GM23338 (cell line): Measurements from ENCODE around the gene SAP130. TPM values are rescaled to one million over a fixed set of nuclear protein-coding genes. Genes with fewer than 3 reads are reported as not detected.

Source experiments
- ATAC-seq: fragments of 200-7000 bp; cut with Tn5 transposase; 3 replicates; pipeline ENCODE4 v1.9.1; 2020
- DNase-seq: peaks from one replicate; pipeline ENCODE4 v3.0.0-alpha.2; 2015; ENCODE audit warnings: low spot score
- H2AFZ ChIP-seq: fragments of 200-600 bp; sonication (generic); 2 replicates; pipeline ENCODE4 v1.8.0; 2016; ENCODE audit warnings: antibody characterized with exemption, mild to moderate bottlenecking, moderate library complexity
- H3F3A ChIP-seq: fragments of 200-600 bp; sonication (generic); replicated peaks from 2 replicates; pipeline ENCODE4 v1.8.0; 2017; ENCODE audit warnings: antibody characterized with exemption, mixed run types, low read depth
- H3K27ac ChIP-seq: fragments of 200-600 bp; sonication (generic); 2 replicates; pipeline ENCODE4 v1.6.1; 2016; ENCODE audit warnings: low read depth
- H3K27me3 ChIP-seq: fragments of 200-600 bp; sonication (generic); 2 replicates; pipeline ENCODE4 v1.8.0; 2016; ENCODE audit warnings: mild to moderate bottlenecking, mixed run types, moderate library complexity; ENCODE audit not compliant: insufficient read depth
- H3K36me3 ChIP-seq: fragments of 200-600 bp; sonication (generic); 2 replicates; pipeline ENCODE4 v1.8.0; 2016; ENCODE audit warnings: mild to moderate bottlenecking; ENCODE audit not compliant: insufficient read depth
- H3K4me1 ChIP-seq: fragments of 200-600 bp; sonication (generic); 2 replicates; pipeline ENCODE4 v1.8.0; 2016; ENCODE audit warnings: mild to moderate bottlenecking, moderate library complexity; ENCODE audit not compliant: insufficient read depth
- H3K4me2 ChIP-seq: fragments of 200-600 bp; sonication (generic); 2 replicates; pipeline ENCODE4 v1.7.1; 2017; ENCODE audit warnings: mixed run types
- H3K4me3 ChIP-seq: fragments of 200-600 bp; sonication (generic); 2 replicates; pipeline ENCODE4 v1.6.1; 2016; ENCODE audit warnings: mixed run types
- H3K79me2 ChIP-seq: fragments of 200-600 bp; sonication (generic); replicated peaks from 2 replicates; pipeline ENCODE4 v1.8.0; 2017; ENCODE audit warnings: mild to moderate bottlenecking; ENCODE audit not compliant: insufficient read depth
- H3K9me2 ChIP-seq: fragments of 200-600 bp; sonication (generic); 2 replicates; pipeline ENCODE4 v1.8.0; 2017; ENCODE audit not compliant: insufficient read depth
- H4K20me1 ChIP-seq: fragments of 200-600 bp; sonication (generic); replicated peaks from 2 replicates; pipeline ENCODE4 v1.8.0; 2017; ENCODE audit warnings: mild to moderate bottlenecking; ENCODE audit not compliant: insufficient read depth
- H3K27ac Mint-ChIP-seq: 2 replicates; pipeline ENCODE4 v1.8.0; 2020; ENCODE audit warnings: inconsistent platforms, mild to moderate bottlenecking, moderate library complexity, mixed read lengths
- H3K27me3 Mint-ChIP-seq: 3 replicates; pipeline ENCODE4 v1.8.0; 2022; ENCODE audit warnings: low read depth, mild to moderate bottlenecking, moderate library complexity, mixed read lengths, inconsistent platforms; ENCODE audit not compliant: insufficient read depth, poor library complexity
- H3K36me3 Mint-ChIP-seq: 3 replicates; pipeline ENCODE4 v1.8.0; 2021; ENCODE audit warnings: low read depth, mild to moderate bottlenecking, inconsistent platforms, moderate library complexity, mixed read lengths
- H3K4me1 Mint-ChIP-seq: 3 replicates; pipeline ENCODE4 v1.8.0; 2020; ENCODE audit warnings: mild to moderate bottlenecking, inconsistent platforms, mixed read lengths
- H3K4me3 Mint-ChIP-seq: 3 replicates; pipeline ENCODE4 v1.8.0; 2021; ENCODE audit warnings: moderate library complexity, mild to moderate bottlenecking, inconsistent platforms, mixed read lengths
- H3K9me3 Mint-ChIP-seq: 3 replicates; pipeline ENCODE4 v1.8.0; 2020; ENCODE audit warnings: moderate library complexity, mild to moderate bottlenecking, inconsistent platforms, mixed read lengths
- EZH2 ChIP-seq: fragments of 200-600 bp; sonication (generic); IDR thresholded peaks from one replicate; pipeline ENCODE4 v1.8.0; 2017; ENCODE audit warnings: antibody characterized with exemption, mild to moderate bottlenecking, low read depth; ENCODE audit not compliant: unreplicated experiment
- EZH2phosphoT487 ChIP-seq: fragments of 200-600 bp; sonication (generic); IDR thresholded peaks from one replicate; pipeline ENCODE4 v1.8.1; 2018; ENCODE audit warnings: antibody characterized with exemption; ENCODE audit not compliant: unreplicated experiment
- NANOG ChIP-seq: IDR thresholded peaks from 2 replicates; pipeline ENCODE4 v1.6.1; 2016; ENCODE audit warnings: antibody characterized with exemption, borderline replicate concordance
- POLR2AphosphoS5 ChIP-seq: IDR thresholded peaks from 2 replicates; pipeline ENCODE4 v1.6.1; 2016; ENCODE audit warnings: antibody characterized with exemption, low read depth
- STAT1 ChIP-seq: IDR thresholded peaks from one replicate; pipeline ENCODE4 v1.6.1; 2016; ENCODE audit warnings: antibody characterized with exemption; ENCODE audit not compliant: unreplicated experiment
- ZNF114 ChIP-seq: fragments of 250-450 bp; sonication (Bioruptor Pico); IDR thresholded peaks from 2 replicates; pipeline ENCODE4 v1.5.0; 2020; ENCODE audit warnings: mild to moderate bottlenecking, moderate library complexity
- polyA plus RNA-seq: library from polyadenylated mRNA; unstranded; fragments of >200 nt; fragmentation: Nextera tagmentation; extraction: Ambion mirVana; gene quantifications from 2 replicates; pipeline ENCODE4 v1.2.1, GENCODE V29; 2016
- total RNA-seq: library from RNA; depleted of rRNA; stranded (reverse); fragments of >200 nt; shearing (Covaris generic); gene quantifications from 2 replicates; pipeline ENCODE4 v1.2.3, GENCODE V29; 2014
- TF ChIP-seq, protein P1 (sequence below), 2 experiments: fragments of 200-600 bp in 1 of 2; sonication (generic) in 1 of 2; conservative IDR thresholded peaks; 2 replicates each; pipeline versions ENCODE4 v1.5.1 to v1.6.1; 2016 to 2017; ENCODE audit warnings: antibody characterized with exemption in 2 of 2, low read depth in 2 of 2, mild to moderate bottlenecking in 2 of 2, moderate library complexity in 1 of 2
- TF ChIP-seq, protein P2 (sequence below): IDR thresholded peaks from one replicate; pipeline ENCODE4 v1.6.1; 2018; ENCODE audit warnings: antibody characterized with exemption; ENCODE audit not compliant: unreplicated experiment
- TF ChIP-seq, protein P3 (sequence below): IDR thresholded peaks from 2 replicates; pipeline ENCODE4 v1.6.1; 2016; ENCODE audit warnings: antibody characterized with exemption

SAP130 gene
- total and polyA plus RNA-seq, 2 experiments from 2014 or later = 19.5 to 35.1 TPM

DNA sequence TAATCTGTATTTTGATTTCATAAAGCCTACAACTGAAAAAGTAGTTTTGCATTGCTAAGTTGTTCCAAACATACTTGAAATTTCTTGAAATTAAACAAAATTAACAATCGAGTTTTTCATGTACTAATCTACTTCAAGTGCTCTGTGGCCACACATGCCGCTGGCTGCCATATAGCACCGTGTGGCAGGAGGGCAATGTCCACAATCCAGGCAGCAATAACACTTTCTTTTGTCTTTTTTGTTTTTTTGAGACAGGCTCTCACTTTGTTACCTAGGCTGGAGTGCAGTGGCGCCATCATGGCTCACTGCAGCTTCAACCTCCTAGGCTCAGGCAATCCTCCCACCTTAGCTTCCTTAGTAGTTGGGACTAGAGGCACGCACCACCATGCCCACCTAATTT lies 36.1 kb downstream of the SAP130 start (continued):
- TF ChIP-seq, protein P1, sequence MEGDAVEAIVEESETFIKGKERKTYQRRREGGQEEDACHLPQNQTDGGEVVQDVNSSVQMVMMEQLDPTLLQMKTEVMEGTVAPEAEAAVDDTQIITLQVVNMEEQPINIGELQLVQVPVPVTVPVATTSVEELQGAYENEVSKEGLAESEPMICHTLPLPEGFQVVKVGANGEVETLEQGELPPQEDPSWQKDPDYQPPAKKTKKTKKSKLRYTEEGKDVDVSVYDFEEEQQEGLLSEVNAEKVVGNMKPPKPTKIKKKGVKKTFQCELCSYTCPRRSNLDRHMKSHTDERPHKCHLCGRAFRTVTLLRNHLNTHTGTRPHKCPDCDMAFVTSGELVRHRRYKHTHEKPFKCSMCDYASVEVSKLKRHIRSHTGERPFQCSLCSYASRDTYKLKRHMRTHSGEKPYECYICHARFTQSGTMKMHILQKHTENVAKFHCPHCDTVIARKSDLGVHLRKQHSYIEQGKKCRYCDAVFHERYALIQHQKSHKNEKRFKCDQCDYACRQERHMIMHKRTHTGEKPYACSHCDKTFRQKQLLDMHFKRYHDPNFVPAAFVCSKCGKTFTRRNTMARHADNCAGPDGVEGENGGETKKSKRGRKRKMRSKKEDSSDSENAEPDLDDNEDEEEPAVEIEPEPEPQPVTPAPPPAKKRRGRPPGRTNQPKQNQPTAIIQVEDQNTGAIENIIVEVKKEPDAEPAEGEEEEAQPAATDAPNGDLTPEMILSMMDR (conservative IDR thresholded peaks at IDR 0.05; ENCODE audit: low read depth in 2 of 2) = peak in 1 of 2 experiments; percentile 11; a peak in 1 of 4 replicates
- TF ChIP-seq POLR2AphosphoS5 = no peak

DNA sequence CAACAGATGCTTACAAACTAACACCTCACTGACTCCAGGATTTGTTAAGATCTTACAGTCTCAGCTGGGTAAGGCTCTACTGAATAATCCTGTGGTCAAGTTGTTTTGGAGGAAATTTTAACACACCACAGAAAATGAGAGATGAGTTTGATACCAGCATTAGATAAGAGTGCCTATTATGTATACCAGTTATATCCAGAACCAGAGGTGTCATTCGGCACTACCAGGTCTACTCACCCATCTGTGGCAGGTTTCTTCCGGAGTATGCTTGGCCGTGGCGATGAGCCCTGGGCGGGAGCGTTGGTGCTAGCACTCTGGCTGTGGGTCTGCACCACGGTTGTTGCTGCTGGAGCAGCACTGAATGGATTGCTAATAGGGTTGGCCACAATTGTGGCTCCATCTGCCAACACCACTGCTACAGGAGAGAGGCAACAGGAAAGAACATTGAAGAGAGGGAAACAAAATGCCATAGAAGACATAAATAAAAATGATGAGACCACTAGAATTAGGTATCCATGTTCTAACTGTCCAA lies 41.2 kb downstream of the SAP130 start:
- peaks cover 7% of the 10 kb centered on the region for H4K20me1 ChIP-seq
- H3K36me3 Mint-ChIP-seq = peaks cover 62% of the 10 kb centered on the region
- H3K4me3 Mint-ChIP-seq = no peak overlapping the region
- no peak overlapping the region for H2AFZ ChIP-seq
- TF ChIP-seq EZH2phosphoT487 (no peak), STAT1 (no peak)
- peaks cover 2% of the 10 kb centered on the region; the same call in 1 of the 2 replicates for H3K79me2 ChIP-seq
- no peaks in the 10 kb centered on the region for H3K9me2 ChIP-seq
- H3K4me2 ChIP-seq = no peak overlapping the region
- H3K4me3 ChIP-seq = no peak overlapping the region
- no peak for ATAC-seq
- H3K36me3 ChIP-seq = peaks cover 41% of the 10 kb centered on the region
- no peaks in the 10 kb centered on the region for H3K9me3 Mint-ChIP-seq
- H3K27ac Mint-ChIP-seq = no peak overlapping the region
- H3K4me1 Mint-ChIP-seq = no peaks in the 10 kb centered on the region; the same call in 2 of the 3 replicates
- no peaks in the 10 kb centered on the region for H3F3A ChIP-seq
- DNase-seq = no peak
- no peak overlapping the region for H3K27ac ChIP-seq
- no peaks in the 10 kb centered on the region for H3K27me3 Mint-ChIP-seq
- no peaks in the 10 kb centered on the region for H3K4me1 ChIP-seq
- H3K27me3 ChIP-seq = no peaks in the 10 kb centered on the region

DNA sequence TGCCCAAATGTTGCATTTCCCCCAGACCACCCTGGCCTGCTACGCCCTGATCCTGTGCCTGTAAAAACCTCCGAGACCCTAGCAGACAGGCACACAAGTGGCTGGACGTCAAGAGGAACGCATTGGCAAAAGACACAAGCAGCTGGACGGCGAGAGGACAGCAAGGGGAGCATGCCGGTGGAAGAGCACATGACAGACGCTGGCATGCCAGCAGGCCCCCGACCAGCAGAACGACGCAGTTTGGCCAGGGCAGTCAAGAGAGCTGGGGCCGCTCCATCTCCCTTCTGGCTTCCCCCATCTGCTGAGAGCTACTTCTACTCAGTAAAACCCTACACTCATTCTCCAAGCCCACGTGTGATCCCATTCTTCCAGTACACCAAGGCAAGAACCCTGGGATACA lies 42.1 kb downstream of the SAP130 start:
- H3K27ac Mint-ChIP-seq = no peak overlapping the region

DNA sequence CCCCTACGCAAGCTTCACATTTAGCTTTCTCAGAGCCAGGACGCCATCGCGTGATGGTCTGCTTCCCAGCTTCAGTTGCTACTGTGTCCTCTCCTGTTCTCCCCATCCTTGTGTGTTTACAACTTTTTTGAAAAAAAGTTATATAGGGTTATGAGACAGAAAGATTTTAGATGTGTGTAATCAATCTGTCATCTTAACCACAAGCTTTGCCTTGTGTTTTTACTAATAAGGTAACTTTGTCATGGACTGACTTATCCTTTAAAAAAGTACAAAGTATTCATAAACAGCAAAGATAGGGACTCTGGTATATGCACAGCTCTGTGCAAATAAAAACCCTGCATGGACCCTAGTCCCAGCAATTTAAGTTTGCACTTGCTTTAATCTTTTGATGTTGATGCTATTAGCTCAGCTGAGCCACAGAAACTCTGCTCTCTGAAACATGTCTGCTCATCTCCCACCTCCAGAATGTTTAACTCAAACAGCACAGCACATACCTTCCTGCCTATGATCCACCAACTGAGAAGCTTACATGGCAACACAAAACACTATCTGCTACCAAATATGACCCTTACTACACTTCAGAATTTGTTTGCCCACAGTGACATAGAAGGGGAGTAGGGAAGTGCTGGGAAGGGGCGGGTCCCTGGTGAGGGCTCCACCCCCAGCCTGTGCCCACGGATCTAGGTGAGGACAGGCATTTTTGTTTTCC lies 42.7 kb downstream of the SAP130 start:
- H3K27ac ChIP-seq = no peak overlapping the region
- H3K4me1 ChIP-seq = no peaks in the 10 kb centered on the region
- peaks cover 41% of the 10 kb centered on the region for H3K36me3 ChIP-seq
- ATAC-seq = no peak
- no peaks in the 10 kb centered on the region for H3F3A ChIP-seq
- no peak overlapping the region for H2AFZ ChIP-seq
- no peak for DNase-seq
- H3K4me3 ChIP-seq = no peak overlapping the region
- Mint-ChIP-seq H3K4me3 (no peak overlapping the region), H3K27me3 (no peaks in the 10 kb centered on the region), H3K36me3 (peaks cover 61% of the 10 kb centered on the region), H3K9me3 (no peaks in the 10 kb centered on the region), H3K4me1 (no peaks in the 10 kb centered on the region; the same call in 2 of the 3 replicates), H3K27ac (0 out of 2 replicates have a peak overlapping the region, but pooled peaks have one; percentile 9)
- no peaks in the 10 kb centered on the region for H3K27me3 ChIP-seq
- H3K9me2 ChIP-seq = no peaks in the 10 kb centered on the region
- 0 out of 2 replicates have a peak, but pooled peaks cover 2% of the 10 kb centered on the region for H3K79me2 ChIP-seq
- H4K20me1 ChIP-seq = peaks cover 7% of the 10 kb centered on the region
- no peak overlapping the region for H3K4me2 ChIP-seq
- TF ChIP-seq NANOG = no peak
- no peak for TF ChIP-seq ZNF114
- TF ChIP-seq, protein P2, sequence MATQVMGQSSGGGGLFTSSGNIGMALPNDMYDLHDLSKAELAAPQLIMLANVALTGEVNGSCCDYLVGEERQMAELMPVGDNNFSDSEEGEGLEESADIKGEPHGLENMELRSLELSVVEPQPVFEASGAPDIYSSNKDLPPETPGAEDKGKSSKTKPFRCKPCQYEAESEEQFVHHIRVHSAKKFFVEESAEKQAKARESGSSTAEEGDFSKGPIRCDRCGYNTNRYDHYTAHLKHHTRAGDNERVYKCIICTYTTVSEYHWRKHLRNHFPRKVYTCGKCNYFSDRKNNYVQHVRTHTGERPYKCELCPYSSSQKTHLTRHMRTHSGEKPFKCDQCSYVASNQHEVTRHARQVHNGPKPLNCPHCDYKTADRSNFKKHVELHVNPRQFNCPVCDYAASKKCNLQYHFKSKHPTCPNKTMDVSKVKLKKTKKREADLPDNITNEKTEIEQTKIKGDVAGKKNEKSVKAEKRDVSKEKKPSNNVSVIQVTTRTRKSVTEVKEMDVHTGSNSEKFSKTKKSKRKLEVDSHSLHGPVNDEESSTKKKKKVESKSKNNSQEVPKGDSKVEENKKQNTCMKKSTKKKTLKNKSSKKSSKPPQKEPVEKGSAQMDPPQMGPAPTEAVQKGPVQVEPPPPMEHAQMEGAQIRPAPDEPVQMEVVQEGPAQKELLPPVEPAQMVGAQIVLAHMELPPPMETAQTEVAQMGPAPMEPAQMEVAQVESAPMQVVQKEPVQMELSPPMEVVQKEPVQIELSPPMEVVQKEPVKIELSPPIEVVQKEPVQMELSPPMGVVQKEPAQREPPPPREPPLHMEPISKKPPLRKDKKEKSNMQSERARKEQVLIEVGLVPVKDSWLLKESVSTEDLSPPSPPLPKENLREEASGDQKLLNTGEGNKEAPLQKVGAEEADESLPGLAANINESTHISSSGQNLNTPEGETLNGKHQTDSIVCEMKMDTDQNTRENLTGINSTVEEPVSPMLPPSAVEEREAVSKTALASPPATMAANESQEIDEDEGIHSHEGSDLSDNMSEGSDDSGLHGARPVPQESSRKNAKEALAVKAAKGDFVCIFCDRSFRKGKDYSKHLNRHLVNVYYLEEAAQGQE = no peak
- TF ChIP-seq, protein P3, sequence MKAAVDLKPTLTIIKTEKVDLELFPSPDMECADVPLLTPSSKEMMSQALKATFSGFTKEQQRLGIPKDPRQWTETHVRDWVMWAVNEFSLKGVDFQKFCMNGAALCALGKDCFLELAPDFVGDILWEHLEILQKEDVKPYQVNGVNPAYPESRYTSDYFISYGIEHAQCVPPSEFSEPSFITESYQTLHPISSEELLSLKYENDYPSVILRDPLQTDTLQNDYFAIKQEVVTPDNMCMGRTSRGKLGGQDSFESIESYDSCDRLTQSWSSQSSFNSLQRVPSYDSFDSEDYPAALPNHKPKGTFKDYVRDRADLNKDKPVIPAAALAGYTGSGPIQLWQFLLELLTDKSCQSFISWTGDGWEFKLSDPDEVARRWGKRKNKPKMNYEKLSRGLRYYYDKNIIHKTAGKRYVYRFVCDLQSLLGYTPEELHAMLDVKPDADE = no peak
- TF ChIP-seq EZH2phosphoT487 = no peak
- TF ChIP-seq EZH2 = no peak

More for the DNA sequence above, 42.1 kb downstream of the SAP130 start:
- Histone ChIP-seq H4K20me1 (peaks cover 7% of the 10 kb centered on the region), H2AFZ (no peak overlapping the region), H3K36me3 (peaks cover 41% of the 10 kb centered on the region), H3K4me3 (no peak overlapping the region), H3K79me2 (0 out of 2 replicates have a peak, but pooled peaks cover 2% of the 10 kb centered on the region), H3K4me2 (no peak overlapping the region), H3K27me3 (no peaks in the 10 kb centered on the region), H3K4me1 (no peaks in the 10 kb centered on the region), H3F3A (no peaks in the 10 kb centered on the region), H3K27ac (no peak overlapping the region), H3K9me2 (no peaks in the 10 kb centered on the region)
- Mint-ChIP-seq H3K4me3 (no peak overlapping the region), H3K36me3 (peaks cover 61% of the 10 kb centered on the region), H3K4me1 (no peaks in the 10 kb centered on the region; the same call in 2 of the 3 replicates), H3K27me3 (no peaks in the 10 kb centered on the region), H3K9me3 (no peaks in the 10 kb centered on the region)
- ATAC-seq = no peak
- no peak for DNase-seq
- TF ChIP-seq POLR2AphosphoS5 (no peak), ZNF114 (no peak)
